Skin of body (tissue), 2 donors: ENCODE measurements around the gene RPS6KA6. TPM values are rescaled to one million over a fixed set of nuclear protein-coding genes. Genes with fewer than 3 reads are reported as not detected.

ENCODE experiments used
- small RNA-seq: library from RNA; depleted of rRNA; stranded (forward); fragments of <200 nt; gene quantifications from one replicate; pipeline ENCODE3, GENCODE V24; 2014; ENCODE audit warnings: low replicate concordance
- total RNA-seq: library from RNA; depleted of rRNA; stranded (reverse); fragments of >200 nt; gene quantifications from one replicate; pipeline ENCODE4 v1.2.3, GENCODE V29; 2014

RPS6KA6 gene
- total RNA-seq, 1 donor from 2014 or later = 6.5 TPM

Small RNAs within 50 kb of the gene (small RNA-seq; reads per million reads assigned to genes)
- gene MIR548I4 = not detected
